Measurements from ENCODE around the gene MAP3K10. TPM values are rescaled to one million over a fixed set of nuclear protein-coding genes. Genes with fewer than 3 reads are reported as not detected.

MAP3K10 gene
- total RNA-seq, 1 experiment from 2014 or later: 11.2 TPM

DNA sequence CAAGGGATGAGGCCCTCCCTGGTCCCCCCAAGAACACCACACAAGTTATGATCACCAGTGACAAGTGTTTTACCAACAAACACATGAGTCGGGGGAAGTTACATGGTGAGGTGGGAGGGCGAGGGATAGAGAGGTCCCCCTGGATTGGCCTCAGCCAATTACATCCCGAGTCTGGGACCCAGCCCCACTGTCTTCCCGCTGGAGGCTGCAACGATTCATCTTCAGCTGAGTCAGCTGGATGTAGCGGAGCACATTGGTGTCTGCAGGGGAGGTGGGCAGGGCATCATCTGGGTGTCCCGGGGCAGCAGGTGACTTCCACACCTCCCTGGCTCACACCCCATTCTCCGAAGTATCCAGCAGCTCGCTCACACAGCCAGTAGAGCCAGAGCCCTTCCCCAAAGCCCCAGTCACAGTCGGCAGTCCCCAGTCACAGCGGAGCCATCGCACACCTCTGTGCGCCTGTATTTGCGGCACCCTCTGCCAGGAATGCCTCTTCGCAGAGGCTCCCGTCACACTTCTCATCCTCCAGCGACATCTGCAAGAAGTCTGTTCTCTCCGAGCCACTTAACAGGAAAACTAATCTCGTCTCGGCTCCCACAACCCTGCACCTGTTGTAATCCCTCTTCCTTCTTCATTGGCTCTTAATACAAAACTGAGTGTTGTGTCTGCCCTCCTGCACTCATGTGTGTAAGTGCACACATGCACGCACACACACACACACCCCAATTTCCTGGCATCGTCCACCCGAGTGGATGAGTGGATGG is 25.0 kb downstream of the MAP3K10 start:
- Histone ChIP-seq H3K4me2 (ENCODE audit: low read length) (peak overlapping the region; percentile 90), H3K4me3 (ENCODE audit: low read length) (peak overlapping the region; percentile 68), H3K36me3 (ENCODE audit: low read depth, low read length) (no peaks in the 10 kb centered on the region), H3F3A (ENCODE audit: low read length, unreplicated experiment) (no peaks in the 10 kb centered on the region), H2AFZ (ENCODE audit: low read length) (peak overlapping the region; percentile 85), H3K4me1 (ENCODE audit: insufficient read depth, low read length) (peaks cover 24% of the 10 kb centered on the region), H3K9me2 (replicated peaks; ENCODE audit: low read length) (no peaks in the 10 kb centered on the region), H3K79me2 (ENCODE audit: low read length) (no peaks in the 10 kb centered on the region), H3K27me3 (ENCODE audit: low read length) (no peaks in the 10 kb centered on the region), H4K20me1 (ENCODE audit: low read length) (no peaks in the 10 kb centered on the region), H3K9me3 (ENCODE audit: low read length) (no peaks in the 10 kb centered on the region), H3K27ac (ENCODE audit: low read length) (no peak overlapping the region), H3K9ac (ENCODE audit: low read length) (no peak overlapping the region)
- TF ChIP-seq EZH2phosphoT487 (IDR thresholded peaks at IDR 0.05; ENCODE audit: borderline replicate concordance, low read length) (no peak), EZH2 (IDR thresholded peaks at IDR 0.05; ENCODE audit: low read length, unreplicated experiment) (no peak)
- TF ChIP-seq, protein P1, sequence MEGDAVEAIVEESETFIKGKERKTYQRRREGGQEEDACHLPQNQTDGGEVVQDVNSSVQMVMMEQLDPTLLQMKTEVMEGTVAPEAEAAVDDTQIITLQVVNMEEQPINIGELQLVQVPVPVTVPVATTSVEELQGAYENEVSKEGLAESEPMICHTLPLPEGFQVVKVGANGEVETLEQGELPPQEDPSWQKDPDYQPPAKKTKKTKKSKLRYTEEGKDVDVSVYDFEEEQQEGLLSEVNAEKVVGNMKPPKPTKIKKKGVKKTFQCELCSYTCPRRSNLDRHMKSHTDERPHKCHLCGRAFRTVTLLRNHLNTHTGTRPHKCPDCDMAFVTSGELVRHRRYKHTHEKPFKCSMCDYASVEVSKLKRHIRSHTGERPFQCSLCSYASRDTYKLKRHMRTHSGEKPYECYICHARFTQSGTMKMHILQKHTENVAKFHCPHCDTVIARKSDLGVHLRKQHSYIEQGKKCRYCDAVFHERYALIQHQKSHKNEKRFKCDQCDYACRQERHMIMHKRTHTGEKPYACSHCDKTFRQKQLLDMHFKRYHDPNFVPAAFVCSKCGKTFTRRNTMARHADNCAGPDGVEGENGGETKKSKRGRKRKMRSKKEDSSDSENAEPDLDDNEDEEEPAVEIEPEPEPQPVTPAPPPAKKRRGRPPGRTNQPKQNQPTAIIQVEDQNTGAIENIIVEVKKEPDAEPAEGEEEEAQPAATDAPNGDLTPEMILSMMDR (conservative IDR thresholded peaks at IDR 0.05; ENCODE audit: low read depth, low read length): no peak
- peak; percentile 12 for ATAC-seq
- POLR2A ChIA-PET (ENCODE audit: unreplicated experiment): no interaction called here
- CTCF ChIA-PET: no interaction called here
- intact Hi-C loops (cut with micrococcal nuclease): no loop called here
- BruUV-seq (replicated peaks): no TSS peak
- no peak for DNase-seq

DNA sequence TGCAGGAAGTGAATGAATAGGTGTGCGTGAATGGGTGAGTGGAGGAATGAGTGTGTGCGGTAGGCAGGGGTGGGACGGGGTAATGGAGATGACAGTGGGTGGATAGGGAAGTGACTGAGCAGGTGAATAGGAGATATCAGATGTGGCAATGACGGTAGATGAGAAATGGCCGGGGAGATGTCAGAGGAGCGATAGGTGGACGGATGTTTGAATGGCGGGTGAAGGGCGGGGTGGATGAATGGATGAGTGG is 25.5 kb downstream of the MAP3K10 start:
- TF ChIP-seq, protein P1 (conservative IDR thresholded peaks at IDR 0.05; ENCODE audit: low read depth, low read length): no peak
- TF ChIP-seq EZH2 (IDR thresholded peaks at IDR 0.05; ENCODE audit: low read length, unreplicated experiment): no peak
- TF ChIP-seq EZH2phosphoT487 (IDR thresholded peaks at IDR 0.05; ENCODE audit: borderline replicate concordance, low read length): no peak
- Histone ChIP-seq H3K36me3 (ENCODE audit: low read depth, low read length) (no peaks in the 10 kb centered on the region), H3K79me2 (ENCODE audit: low read length) (no peaks in the 10 kb centered on the region), H3K4me3 (ENCODE audit: low read length) (peak overlapping the region; percentile 68), H3K9me2 (replicated peaks; ENCODE audit: low read length) (no peaks in the 10 kb centered on the region), H3K9ac (ENCODE audit: low read length) (no peak overlapping the region), H2AFZ (ENCODE audit: low read length) (peak overlapping the region; percentile 85), H4K20me1 (ENCODE audit: low read length) (no peaks in the 10 kb centered on the region), H3F3A (ENCODE audit: low read length, unreplicated experiment) (no peaks in the 10 kb centered on the region), H3K4me2 (ENCODE audit: low read length) (peak overlapping the region; percentile 90), H3K9me3 (ENCODE audit: low read length) (no peaks in the 10 kb centered on the region), H3K27me3 (ENCODE audit: low read length) (no peaks in the 10 kb centered on the region), H3K27ac (ENCODE audit: low read length) (no peak overlapping the region), H3K4me1 (ENCODE audit: insufficient read depth, low read length) (peaks cover 24% of the 10 kb centered on the region)
- peak; percentile 19 for ATAC-seq
- no TSS peak for BruUV-seq (replicated peaks)
- CTCF ChIA-PET: no interaction called here
- POLR2A ChIA-PET (ENCODE audit: unreplicated experiment): no interaction called here
- intact Hi-C loops (cut with micrococcal nuclease): no loop called here
- DNase-seq: no peak

DNA sequence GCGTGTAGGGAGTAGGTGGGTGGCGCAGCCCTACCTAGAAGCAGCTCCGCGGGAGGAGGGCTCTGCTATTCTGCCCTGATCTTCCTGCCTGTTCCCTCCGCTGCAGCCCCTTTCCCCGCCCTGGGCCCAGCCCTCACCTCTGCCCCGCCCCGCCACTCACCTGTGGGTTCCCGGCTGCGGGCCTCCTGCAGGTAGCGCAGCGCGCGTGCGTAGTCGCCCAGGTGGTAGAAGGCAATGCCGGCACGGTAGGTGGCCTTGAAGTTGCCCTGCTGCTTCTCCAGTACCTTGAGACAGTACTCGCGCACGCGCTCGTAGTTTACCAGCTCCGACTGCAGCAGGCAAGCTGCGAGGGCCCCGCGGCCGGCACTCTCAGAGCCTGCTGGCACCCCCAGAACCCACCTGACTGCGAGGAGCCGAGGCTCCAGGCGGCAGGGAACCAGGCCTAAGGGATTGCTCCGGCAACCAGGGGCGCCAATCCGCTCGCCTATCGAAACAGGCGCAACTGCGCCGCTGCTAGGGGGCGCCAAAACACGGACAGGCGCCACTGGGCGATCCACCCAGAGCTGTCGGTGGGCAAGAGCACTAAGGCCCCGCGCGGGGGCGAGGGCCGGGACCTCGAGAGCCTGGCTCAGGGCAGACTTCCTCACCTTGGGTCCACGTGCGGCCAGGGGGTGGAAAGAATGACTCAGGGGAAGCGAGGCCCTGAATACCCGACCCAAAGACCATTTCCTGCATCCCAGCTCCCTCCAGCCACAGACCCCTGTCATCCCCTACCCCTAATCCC is 26.0 kb downstream of the MAP3K10 start:
- Histone ChIP-seq H3K4me1 (ENCODE audit: insufficient read depth, low read length) (peaks cover 24% of the 10 kb centered on the region), H4K20me1 (ENCODE audit: low read length) (no peaks in the 10 kb centered on the region), H3F3A (ENCODE audit: low read length, unreplicated experiment) (no peaks in the 10 kb centered on the region), H3K4me3 (ENCODE audit: low read length) (peak overlapping the region; percentile 68), H3K36me3 (ENCODE audit: low read depth, low read length) (no peaks in the 10 kb centered on the region), H3K9me2 (replicated peaks; ENCODE audit: low read length) (no peaks in the 10 kb centered on the region), H2AFZ (ENCODE audit: low read length) (peak overlapping the region; percentile 85), H3K27ac (ENCODE audit: low read length) (0 out of 2 replicates have a peak overlapping the region, but pooled peaks have one; percentile 23), H3K4me2 (ENCODE audit: low read length) (peak overlapping the region; percentile 90), H3K79me2 (ENCODE audit: low read length) (no peaks in the 10 kb centered on the region), H3K27me3 (ENCODE audit: low read length) (no peaks in the 10 kb centered on the region), H3K9me3 (ENCODE audit: low read length) (no peaks in the 10 kb centered on the region), H3K9ac (ENCODE audit: low read length) (peak overlapping the region; percentile 56)
- TF ChIP-seq, protein P1 (conservative IDR thresholded peaks at IDR 0.05; ENCODE audit: low read depth, low read length): peak; percentile 79
- no peak for TF ChIP-seq EZH2phosphoT487 (IDR thresholded peaks at IDR 0.05; ENCODE audit: borderline replicate concordance, low read length)
- peak; percentile 29 for ATAC-seq
- CTCF ChIA-PET: interaction anchor here (0.5 kb wide), 1 partner anchor 74 kb away, joined by 6 read pairs; no protein-coding TSS in a partner anchor
- intact Hi-C loops (cut with micrococcal nuclease): no loop called here
- DNase-seq: peak; percentile 68
- POLR2A ChIA-PET (ENCODE audit: unreplicated experiment): no interaction called here
- no TSS peak for BruUV-seq (replicated peaks)
